ENCODE data around the gene GTPBP3.

DNA sequence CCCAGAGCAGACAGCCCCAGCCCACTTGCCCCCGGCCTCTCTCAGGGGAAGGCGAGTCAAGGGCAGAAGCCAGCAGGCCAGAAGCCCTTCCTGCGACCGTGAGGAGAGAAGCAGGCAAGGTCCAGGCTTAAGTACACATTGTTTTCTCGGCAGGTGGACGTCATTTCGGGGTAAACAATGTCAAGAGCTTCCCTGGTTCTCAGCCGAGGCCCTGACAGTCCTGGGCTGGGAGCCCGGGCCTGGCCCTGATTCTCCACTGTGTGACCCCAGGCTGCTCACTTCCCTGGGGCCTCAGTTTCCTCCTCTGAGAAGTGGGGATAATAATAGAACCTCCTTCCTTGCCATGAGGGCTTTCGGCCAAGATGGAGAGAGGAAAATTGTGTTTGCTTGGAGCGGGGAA, 20.4 kb downstream of the GTPBP3 start:
- TF ChIP-seq, protein P1, sequence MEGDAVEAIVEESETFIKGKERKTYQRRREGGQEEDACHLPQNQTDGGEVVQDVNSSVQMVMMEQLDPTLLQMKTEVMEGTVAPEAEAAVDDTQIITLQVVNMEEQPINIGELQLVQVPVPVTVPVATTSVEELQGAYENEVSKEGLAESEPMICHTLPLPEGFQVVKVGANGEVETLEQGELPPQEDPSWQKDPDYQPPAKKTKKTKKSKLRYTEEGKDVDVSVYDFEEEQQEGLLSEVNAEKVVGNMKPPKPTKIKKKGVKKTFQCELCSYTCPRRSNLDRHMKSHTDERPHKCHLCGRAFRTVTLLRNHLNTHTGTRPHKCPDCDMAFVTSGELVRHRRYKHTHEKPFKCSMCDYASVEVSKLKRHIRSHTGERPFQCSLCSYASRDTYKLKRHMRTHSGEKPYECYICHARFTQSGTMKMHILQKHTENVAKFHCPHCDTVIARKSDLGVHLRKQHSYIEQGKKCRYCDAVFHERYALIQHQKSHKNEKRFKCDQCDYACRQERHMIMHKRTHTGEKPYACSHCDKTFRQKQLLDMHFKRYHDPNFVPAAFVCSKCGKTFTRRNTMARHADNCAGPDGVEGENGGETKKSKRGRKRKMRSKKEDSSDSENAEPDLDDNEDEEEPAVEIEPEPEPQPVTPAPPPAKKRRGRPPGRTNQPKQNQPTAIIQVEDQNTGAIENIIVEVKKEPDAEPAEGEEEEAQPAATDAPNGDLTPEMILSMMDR (IDR thresholded peaks at IDR 0.05), result no peak
- no peak for TF ChIP-seq POLR2A (IDR thresholded peaks at IDR 0.05)

All from thyroid gland (tissue), 4 donors.